Diencephalon (tissue), 1 donor: ENCODE measurements around the gene TLE5. TPM values are rescaled to one million over a fixed set of nuclear protein-coding genes. Genes with fewer than 3 reads are reported as not detected.

Experiments used
- total RNA-seq: library from RNA; depleted of rRNA; stranded (reverse); fragments of >200 nt; gene quantifications from one replicate; pipeline ENCODE4 v1.2.3, GENCODE V29; 2014

TLE5 gene, protein sequence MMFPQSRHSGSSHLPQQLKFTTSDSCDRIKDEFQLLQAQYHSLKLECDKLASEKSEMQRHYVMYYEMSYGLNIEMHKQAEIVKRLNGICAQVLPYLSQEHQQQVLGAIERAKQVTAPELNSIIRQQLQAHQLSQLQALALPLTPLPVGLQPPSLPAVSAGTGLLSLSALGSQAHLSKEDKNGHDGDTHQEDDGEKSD
- 160 TPM for total RNA-seq

DNA sequence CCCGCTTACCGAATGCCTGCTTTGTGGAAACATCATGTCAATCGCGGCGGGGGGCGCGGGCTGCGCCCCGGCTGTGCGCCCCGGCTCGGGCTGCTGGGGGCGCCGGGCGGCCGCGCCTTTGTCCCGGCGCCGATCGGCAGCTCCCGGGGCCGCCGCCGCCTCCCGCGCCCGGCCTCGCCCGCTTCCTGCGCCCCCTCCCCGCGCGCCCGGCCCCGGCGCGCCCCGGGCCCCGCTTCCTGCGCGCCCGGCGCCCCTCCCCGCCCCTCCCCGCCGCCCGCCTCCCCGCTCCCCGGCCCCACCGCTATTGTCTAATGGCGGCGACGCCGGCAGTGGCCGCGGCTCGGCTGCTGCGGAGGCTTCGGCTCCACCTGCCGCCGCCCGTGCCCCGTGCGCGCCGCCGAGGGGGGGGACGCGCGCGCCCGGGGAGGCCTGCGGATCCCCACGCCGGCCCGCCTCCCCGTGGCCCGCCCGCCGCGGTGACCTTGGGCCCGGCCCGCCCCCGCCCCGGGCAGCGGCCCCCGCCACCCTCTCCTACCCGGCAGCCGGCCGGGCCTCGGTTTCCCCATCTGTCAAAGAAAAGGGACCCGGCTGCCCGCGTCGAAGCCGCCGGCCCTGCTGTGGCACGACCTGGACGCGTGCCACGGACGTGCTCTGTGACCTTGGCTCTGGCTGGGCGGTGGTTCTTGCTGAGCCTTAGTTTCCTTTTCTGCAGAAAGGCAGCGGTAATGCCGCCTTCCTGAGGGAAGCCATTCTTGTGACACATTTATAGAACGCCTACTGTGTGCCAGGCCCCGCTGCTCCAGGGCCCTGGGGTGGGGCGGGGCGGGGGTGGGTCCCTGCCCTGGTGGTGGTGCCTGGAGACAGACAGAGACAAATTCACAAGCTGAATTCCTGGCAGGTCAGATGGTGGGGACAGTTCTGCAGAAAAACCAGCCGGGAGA is at the start of gene TLE5:
Gene TLE5 (minus strand): TSS at position 331 of the 941 bp plus-strand sequence. CDS start 295 bp downstream, at position 36.

DNA sequence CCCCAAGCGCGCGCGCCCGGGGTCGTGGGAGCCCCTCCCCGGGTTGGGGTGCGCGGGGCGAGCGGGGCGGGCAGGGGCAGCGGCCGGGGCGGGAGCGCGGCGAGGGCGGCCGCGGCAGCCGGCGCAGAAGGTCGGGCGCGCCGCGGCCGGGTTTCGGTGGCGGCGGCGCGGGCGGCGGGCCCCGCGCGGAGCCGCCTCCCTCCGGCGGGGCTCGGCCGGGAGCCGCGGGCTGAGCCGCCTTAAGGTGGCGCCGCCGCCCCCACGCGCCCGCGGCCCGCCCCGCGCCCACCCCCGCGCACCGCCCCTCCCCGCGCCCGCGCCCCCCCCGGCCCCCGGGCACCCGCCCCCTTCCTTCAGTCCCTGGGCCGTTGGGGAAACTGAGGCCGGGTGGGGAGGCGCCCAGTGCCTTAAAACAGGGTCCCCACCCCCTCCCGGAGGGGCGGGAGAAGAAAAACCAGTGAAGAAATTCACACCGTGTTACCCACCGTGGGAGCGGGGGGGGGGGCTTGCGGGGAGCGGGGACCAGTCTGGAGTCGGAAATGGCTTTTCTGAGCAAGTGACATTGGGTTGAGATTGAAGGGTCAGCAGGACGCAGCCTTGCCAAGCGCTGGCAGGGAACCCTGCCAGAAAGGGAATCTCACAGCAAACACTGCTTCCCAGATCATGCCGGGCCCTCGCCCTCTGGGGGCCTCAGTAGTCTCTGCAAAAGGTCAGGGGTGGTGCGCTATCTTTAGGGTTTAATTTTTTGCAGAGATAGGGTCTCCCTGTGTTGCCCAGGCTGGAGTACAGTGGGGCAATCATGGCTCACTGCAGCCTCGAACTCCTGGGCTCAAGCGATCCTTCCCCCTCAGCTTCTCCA is 33.0 kb downstream of the TLE5 start, which contains the start of gene TLE2:
Gene TLE2 (minus strand): TSS at position 216 of the 859 bp plus-strand sequence. CDS start 376 bp downstream, outside the sequence.

Other genes starting within 250 kb of the TLE5 start
- 15.9 TPM for gene ZNF554, start 242.6 kb downstream of the TLE5 start, total RNA-seq
- gene ZNF555, start 221.0 kb downstream of the TLE5 start, total RNA-seq: 22.1 TPM
- gene ZNF556, start 195.2 kb downstream of the TLE5 start, total RNA-seq: 0.46 TPM
- gene ZNF57, start 161.6 kb downstream of the TLE5 start, total RNA-seq: 6.0 TPM
- gene ZNF77, start 117.5 kb downstream of the TLE5 start, total RNA-seq: 7.4 TPM
- 3.9 TPM for gene TLE6, start 84.9 kb downstream of the TLE5 start, total RNA-seq
- 27.2 TPM for gene TLE2, start 33.2 kb downstream of the TLE5 start, total RNA-seq
- gene GNA11, start 31.9 kb upstream of the TLE5 start, total RNA-seq: 51.2 TPM
- gene GNA15, start 73.5 kb upstream of the TLE5 start, total RNA-seq: 1.4 TPM
- gene S1PR4, start 116.3 kb upstream of the TLE5 start, total RNA-seq: 0.23 TPM
- 13.4 TPM for gene NCLN, start 123.4 kb upstream of the TLE5 start, total RNA-seq
- gene CELF5, start 162.2 kb upstream of the TLE5 start, total RNA-seq: 63.7 TPM